K562 (cell line): ENCODE results near the gene PIP5KL1. TPM values are rescaled to one million over a fixed set of nuclear protein-coding genes. Genes with fewer than 3 reads are reported as not detected.

Experiments used
- ATAC-seq: fragments of 200-7000 bp; cut with Tn5 transposase; 3 replicates; pipeline ENCODE4 v1.9.1; 2020; ENCODE audit warnings: moderate library complexity
- BruUV-seq: library from RNA; stranded (reverse); fragments of 400-500 nt; replicated peaks from 2 replicates; lab custom pipeline; 2021; lab: Mats Ljungman, UMichigan
- CTCF ChIA-PET: fragments of 300-600 bp; formaldehyde crosslinking; extraction: SDS; loops from one replicate; lab custom pipeline; 2021; ENCODE audit warnings: low intra/inter-chr PET ratio; lab: Yijun Ruan, JAX
- POLR2A ChIA-PET: fragments of 300-600, 350-650 bp; sonication (Branson Sonifier 250); formaldehyde crosslinking; extraction: SDS; loops from one replicate; lab custom pipeline; 2021; ENCODE audit warnings: antibody characterized with exemption, inconsistent platforms; lab: Yijun Ruan, JAX
- DNase-seq, 4 experiments: peaks; one replicate each; pipeline versions ENCODE4 v3.0.0 to v3.0.0-alpha.2; 2011 to 2018; ENCODE audit warnings: low spot score in 3 of 4, mixed read lengths in 3 of 4; ENCODE audit errors: extremely low read depth in 1 of 4
- FAIRE-seq: peaks from 2 replicates; lab custom pipeline; 2011; peaks lifted over from hg19 to GRCh38; lab: Jason Lieb, UNC
- H2AFZ ChIP-seq: 2 replicates; pipeline ENCODE4 v1.6.0; 2011; ENCODE audit warnings: low read depth, low read length, control low read depth, inconsistent platforms
- H3K27ac ChIP-seq: fragments of 200-600 bp; 3 replicates; pipeline ENCODE4 v1.8.0; 2011; ENCODE audit warnings: low read depth, mild to moderate bottlenecking, control low read depth, inconsistent platforms, low read length, moderate library complexity, mixed read lengths; ENCODE audit errors: extremely low read depth
- H3K27me3 ChIP-seq, 2 experiments: fragments of 300-600 bp in 1 of 2; 2 replicates in 1 of 2; 3 replicates in 1 of 2; pipeline versions ENCODE4 v1.6.0 to v1.8.0; 2011; ENCODE audit warnings: inconsistent platforms in 2 of 2, low read length in 2 of 2, mild to moderate bottlenecking in 1 of 2, mixed read lengths in 1 of 2, moderate library complexity in 1 of 2; ENCODE audit not compliant: control insufficient read depth in 2 of 2, insufficient read depth in 2 of 2
- H3K36me3 ChIP-seq: fragments of 300-600 bp; 3 replicates; pipeline ENCODE4 v1.8.0; 2011; ENCODE audit warnings: mild to moderate bottlenecking, low read length, inconsistent platforms; ENCODE audit not compliant: control insufficient read depth, insufficient read depth
- H3K4me1 ChIP-seq, 2 experiments: fragments of 200-600 bp in 1 of 2; replicated peaks in 1 of 2; 2 replicates in 1 of 2; 3 replicates in 1 of 2; pipeline versions ENCODE4 v1.5.1 to v1.8.0; 2011; ENCODE audit warnings: inconsistent platforms in 2 of 2, low read length in 2 of 2, mild to moderate bottlenecking in 1 of 2, mixed read lengths in 1 of 2, moderate library complexity in 1 of 2; ENCODE audit not compliant: control insufficient read depth in 2 of 2, insufficient read depth in 2 of 2
- H3K4me2 ChIP-seq: 2 replicates; pipeline ENCODE4 v1.6.1; 2011; ENCODE audit warnings: low read length, control low read depth, inconsistent platforms, mixed read lengths; ENCODE audit not compliant: insufficient read depth
- H3K4me3 ChIP-seq: fragments of 200-600 bp; sonication (generic), shearing (Covaris generic); 2 replicates; pipeline ENCODE4 v1.5.1; 2016; ENCODE audit warnings: control low read depth, inconsistent platforms
- H3K79me2 ChIP-seq: fragments of 200-600 bp; 3 replicates; pipeline ENCODE4 v1.8.0; 2011; ENCODE audit warnings: low read length, inconsistent platforms; ENCODE audit not compliant: control insufficient read depth, insufficient read depth
- H3K9ac ChIP-seq, 2 experiments: 2 replicates each; pipeline versions ENCODE4 v1.6.0 to v1.6.1; 2011; ENCODE audit warnings: low read depth in 2 of 2, low read length in 2 of 2, control low read depth in 1 of 2, inconsistent platforms in 1 of 2, mild to moderate bottlenecking in 1 of 2, mixed read lengths in 1 of 2; ENCODE audit not compliant: insufficient read depth in 1 of 2
- H3K9me1 ChIP-seq: one replicate; pipeline ENCODE4 v1.6.0; 2011; ENCODE audit warnings: inconsistent platforms, mild to moderate bottlenecking, low read length, moderate library complexity; ENCODE audit not compliant: control insufficient read depth, insufficient read depth
- H3K9me3 ChIP-seq: replicated peaks from 2 replicates; pipeline ENCODE4 v1.5.1; 2011; ENCODE audit warnings: low read depth, low read length, inconsistent platforms; ENCODE audit not compliant: control insufficient read depth, insufficient read depth
- H4K20me1 ChIP-seq: replicated peaks from 2 replicates; pipeline ENCODE4 v1.6.1; 2011; ENCODE audit warnings: low read length, inconsistent platforms, mixed read lengths; ENCODE audit not compliant: control insufficient read depth, insufficient read depth
- BCL6 ChIP-seq: fragments of 250-450 bp; sonication (Bioruptor Pico); IDR thresholded peaks from 2 replicates; pipeline ENCODE4 v1.4.0; 2020
- ELF2 ChIP-seq: fragments of 250-450 bp; sonication (Bioruptor Pico); IDR thresholded peaks from 2 replicates; pipeline ENCODE4 v1.5.0; 2021; ENCODE audit warnings: mild to moderate bottlenecking
- EP300 ChIP-seq: IDR thresholded peaks from 2 replicates; pipeline ENCODE4 v1.6.1; 2012; ENCODE audit warnings: low read length, improper control_type of control experiment
- ESRRA ChIP-seq: fragments of 450-650 bp; IDR thresholded peaks from 2 replicates; pipeline ENCODE4 v1.6.1; 2014; ENCODE audit warnings: low read depth, mild to moderate bottlenecking, moderate library complexity, borderline replicate concordance
- FIP1L1 ChIP-seq: fragments of 200-400 bp; formaldehyde crosslinking; IDR thresholded peaks from 2 replicates; pipeline ENCODE4 v1.6.1; 2018; ENCODE audit warnings: mild to moderate bottlenecking, low read depth, low read length; ENCODE audit not compliant: poor library complexity, severe bottlenecking
- FOXM1 ChIP-seq, 2 experiments: fragments of 450-650 bp in 1 of 2; sonication (generic) in 1 of 2; formaldehyde crosslinking in 1 of 2; IDR thresholded peaks; 2 replicates each; pipeline versions ENCODE4 v1.6.1 to v1.9.0; 2017 to 2022; ENCODE audit warnings: low read depth in 2 of 2, mild to moderate bottlenecking in 2 of 2, missing genetic modification reagents in 1 of 2, moderate library complexity in 1 of 2
- HNRNPH1 ChIP-seq: fragments of 200-400 bp; formaldehyde crosslinking; optimal IDR thresholded peaks from 2 replicates; pipeline ENCODE3; 2017; ENCODE audit warnings: low read depth, mild to moderate bottlenecking, low read length, moderate library complexity
- MCM3 ChIP-seq: fragments of 450-650 bp; IDR thresholded peaks from 2 replicates; pipeline ENCODE4 v1.6.1; 2016
- MTA1 ChIP-seq: fragments of 450-650 bp; IDR thresholded peaks from 2 replicates; pipeline ENCODE4 v1.6.1; 2017; ENCODE audit warnings: borderline replicate concordance
- NCOA4 ChIP-seq: fragments of 450-650 bp; IDR thresholded peaks from 2 replicates; pipeline ENCODE4 v1.6.1; 2018; ENCODE audit warnings: mild to moderate bottlenecking; ENCODE audit not compliant: partially characterized antibody
- NR3C1 ChIP-seq: sonication (generic); formaldehyde crosslinking; IDR thresholded peaks from 2 replicates; pipeline ENCODE4 v1.8.1; 2022; ENCODE audit warnings: missing genetic modification reagents
- TEAD2 ChIP-seq: fragments of 450-650 bp; IDR thresholded peaks from 2 replicates; pipeline ENCODE4 v1.6.1; 2016; ENCODE audit warnings: missing genetic modification characterization, control low read depth, missing compliant biosample characterization
- TEAD4 ChIP-seq, 2 experiments: sonication (generic) in 1 of 2; formaldehyde crosslinking in 1 of 2; IDR thresholded peaks; 2 replicates each; pipeline versions ENCODE4 v1.6.1 to v1.8.0; 2012 to 2022; ENCODE audit warnings: borderline replicate concordance in 1 of 2, inconsistent platforms in 1 of 2, low read length in 1 of 2, mild to moderate bottlenecking in 1 of 2, missing genetic modification reagents in 1 of 2
- TFAM ChIP-seq: fragments of 250-450 bp; sonication (Bioruptor Pico); conservative IDR thresholded peaks from 2 replicates; pipeline ENCODE4 v1.5.0; 2021; ENCODE audit warnings: mild to moderate bottlenecking, moderate library complexity
- ZNF12 ChIP-seq: sonication (generic); formaldehyde crosslinking; IDR thresholded peaks from 2 replicates; pipeline ENCODE4 v1.4.0; 2020; ENCODE audit warnings: mild to moderate bottlenecking, missing genetic modification reagents
- WGBS: fragments of 100-300 bp; shearing (Covaris generic); methylation state at CpG from one replicate; pipeline ENCODE4 v1.1.6; 2016; ENCODE audit warnings: low coverage, mixed read lengths; ENCODE audit not compliant: insufficient coverage; ENCODE audit errors: missing lambda C conversion rate; 5-methylcytosine and 5-hydroxymethylcytosine counted together
- in situ Hi-C: fragments of 300-500 bp; cut with MboI; formaldehyde crosslinking; loops from 4 replicates; pipeline ENCODE4 v1.15.0; 2018; ENCODE audit warnings: inconsistent platforms, mixed read lengths
- intact Hi-C: fragments of 100-400 bp; cut with micrococcal nuclease; formaldehyde crosslinking; loops from 2 replicates; pipeline ENCODE4 v1.14.2; 2022
- polyA plus RNA-seq, 8 experiments: library from polyadenylated mRNA; depleted of rRNA in 4 of 8; stranded (reverse) in 5 of 8; unstranded in 3 of 8; fragments of >200 nt; fragmentation: Nextera tagmentation in 2 of 8; fragmentation: Illumina TruSeq in 1 of 8; extraction: Ambion mirVana in 2 of 8; extraction: Trizol in 1 of 8; gene quantifications; 2 replicates each; pipeline versions ENCODE4 v1.2.1 to v1.2.3, GENCODE V29; 2011 to 2014; ENCODE audit warnings: inconsistent platforms in 1 of 8, missing spikeins in 1 of 8
- total RNA-seq, 7 experiments: library from RNA; depleted of rRNA in 6 of 7; stranded (reverse); fragments of >200 nt in 6 of 7; fragmentation: Illumina TruSeq in 2 of 7; extraction: Trizol in 2 of 7; gene quantifications; 2 replicates each; pipeline versions ENCODE4 v1.2.1 to v1.2.3, GENCODE V29; 2011 to 2021; ENCODE audit warnings: low replicate concordance in 1 of 7
- TF ChIP-seq, protein P1 (sequence below): sonication (generic); formaldehyde crosslinking; IDR thresholded peaks from 2 replicates; pipeline ENCODE4 v1.8.0; 2022; ENCODE audit warnings: mild to moderate bottlenecking, missing genetic modification reagents
- TF ChIP-seq, protein P2 (sequence below): fragments of 150-350 bp; conservative IDR thresholded peaks from 2 replicates; pipeline ENCODE4 v1.6.1; 2014; ENCODE audit warnings: low read length

The PIP5KL1 gene
- total and polyA plus RNA-seq, 9 of the 15 experiments (the other 6 are each of a cell fraction or from before 2014, with no cell fraction given) = 0.18 to 4.8 (median 1.2) TPM

DNA sequence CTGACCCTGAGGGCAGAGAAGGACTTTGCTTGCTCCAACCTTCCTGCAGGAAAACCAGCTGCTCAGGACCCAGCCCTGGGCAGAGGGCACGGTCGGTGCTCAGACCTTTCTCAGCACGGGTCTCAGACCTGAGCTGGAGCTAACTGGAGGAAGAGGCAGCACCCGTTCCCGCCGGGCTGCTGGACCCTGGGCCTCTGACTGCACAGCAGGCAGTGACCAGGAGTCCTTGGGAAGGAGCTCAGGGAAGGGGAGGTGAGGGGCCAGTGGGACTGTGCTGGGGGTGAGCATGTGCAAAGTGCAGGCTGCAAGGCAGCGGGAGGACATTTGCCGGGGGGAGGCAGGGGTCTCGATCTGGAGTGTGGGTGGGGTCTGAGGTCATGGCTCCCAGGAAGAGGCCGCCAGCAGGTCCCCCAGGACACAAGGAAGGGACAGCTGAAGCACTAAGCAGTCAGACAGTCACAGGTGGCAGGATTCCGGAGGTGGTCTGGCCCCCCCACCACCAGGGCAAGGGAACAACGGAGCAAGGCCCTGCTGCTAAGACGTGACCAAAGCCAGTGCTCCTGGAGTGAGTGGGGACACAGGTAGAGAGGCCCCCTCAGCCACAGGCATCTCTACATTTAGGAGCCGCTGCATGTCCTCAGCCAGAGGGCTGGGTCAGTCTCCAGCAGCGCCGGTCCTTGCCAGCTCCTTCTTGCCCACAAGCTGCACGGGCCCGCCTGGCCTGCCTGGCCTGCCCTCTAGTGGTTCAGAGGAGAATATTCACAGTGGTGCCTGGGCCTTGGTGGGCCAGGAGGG is 11.8 kb upstream of the PIP5KL1 start:
- peak; percentile 32 for FAIRE-seq
- H3K36me3 ChIP-seq = peaks cover 26% of the 10 kb centered on the region; the same call in 2 of the 3 replicates
- no peak overlapping the region for H3K27ac ChIP-seq
- no peak overlapping the region for H3K4me3 ChIP-seq
- H3K9me1 ChIP-seq = peaks cover 6% of the 10 kb centered on the region
- 0 out of 2 replicates have a peak overlapping the region, but pooled peaks have one; percentile 30 for H2AFZ ChIP-seq
- peaks cover 46 to 74% of the 10 kb centered on the region in 2 experiments for H3K4me1 ChIP-seq
- POLR2A ChIA-PET = interaction anchor here (0.6 to 2.1 kb wide), 6 partner anchors 10 to 195 kb away, joined by 3 to 10 read pairs (median 4); partner anchors contain the start of gene NAIF1
- H3K9me3 ChIP-seq = no peaks in the 10 kb centered on the region
- ATAC-seq = peak; percentile 68
- peak overlapping the region in 1 of 2 experiments; percentile 85; a peak in 3 of 4 replicates for H3K9ac ChIP-seq
- H3K79me2 ChIP-seq = peaks cover 7% of the 10 kb centered on the region
- BruUV-seq = no TSS peak
- 57% methylated on average over 14 of the region's 18 CpGs for WGBS
- in situ Hi-C loops = no loop called here
- no peaks in the 10 kb centered on the region for H3K27me3 ChIP-seq
- 0 out of 2 replicates have a peak, but pooled peaks cover 6% of the 10 kb centered on the region for H4K20me1 ChIP-seq
- CTCF ChIA-PET = interaction anchor here (0.6 to 3.9 kb wide), 3 partner anchors 93 to 180 kb away, joined by 3 to 57 read pairs (median 36); no protein-coding TSS in a partner anchor
- DNase-seq = peak; percentile 67 to 78 (median 68)
- intact Hi-C loops = loop anchor here (1.0 kb wide), 2 partner anchors 93 to 175 kb away; no protein-coding TSS in a partner anchor
- H3K4me2 ChIP-seq = no peak overlapping the region
- TF ChIP-seq ELF2 (no peak), FIP1L1 (no peak), ESRRA (no peak), TEAD4 (IDR thresholded peaks at IDR 0.05; ENCODE audit: low read length) (no peak), TEAD4 (CRISPR knock-in tag; IDR thresholded peaks at IDR 0.05; ENCODE audit: borderline replicate concordance) (no peak), NR3C1 (CRISPR knock-in tag) (0 out of 2 replicates have a peak, but pooled peaks have one; percentile 19), FOXM1 (IDR thresholded peaks at IDR 0.05; ENCODE audit: low read depth) (no peak), FOXM1 (CRISPR knock-in tag; IDR thresholded peaks at IDR 0.05; ENCODE audit: low read depth) (no peak), HNRNPH1 (no peak), TEAD2 (tag) (no peak), ZNF12 (no peak), TFAM (CRISPR knock-in tag) (no peak), NCOA4 (no peak), MTA1 (0 out of 2 replicates have a peak, but pooled peaks have one; percentile 37), BCL6 (no peak), EP300 (no peak), MCM3 (no peak)
- TF ChIP-seq, protein P1, sequence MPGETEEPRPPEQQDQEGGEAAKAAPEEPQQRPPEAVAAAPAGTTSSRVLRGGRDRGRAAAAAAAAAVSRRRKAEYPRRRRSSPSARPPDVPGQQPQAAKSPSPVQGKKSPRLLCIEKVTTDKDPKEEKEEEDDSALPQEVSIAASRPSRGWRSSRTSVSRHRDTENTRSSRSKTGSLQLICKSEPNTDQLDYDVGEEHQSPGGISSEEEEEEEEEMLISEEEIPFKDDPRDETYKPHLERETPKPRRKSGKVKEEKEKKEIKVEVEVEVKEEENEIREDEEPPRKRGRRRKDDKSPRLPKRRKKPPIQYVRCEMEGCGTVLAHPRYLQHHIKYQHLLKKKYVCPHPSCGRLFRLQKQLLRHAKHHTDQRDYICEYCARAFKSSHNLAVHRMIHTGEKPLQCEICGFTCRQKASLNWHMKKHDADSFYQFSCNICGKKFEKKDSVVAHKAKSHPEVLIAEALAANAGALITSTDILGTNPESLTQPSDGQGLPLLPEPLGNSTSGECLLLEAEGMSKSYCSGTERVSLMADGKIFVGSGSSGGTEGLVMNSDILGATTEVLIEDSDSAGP (CRISPR knock-in tag) = no peak
- TF ChIP-seq, protein P2, sequence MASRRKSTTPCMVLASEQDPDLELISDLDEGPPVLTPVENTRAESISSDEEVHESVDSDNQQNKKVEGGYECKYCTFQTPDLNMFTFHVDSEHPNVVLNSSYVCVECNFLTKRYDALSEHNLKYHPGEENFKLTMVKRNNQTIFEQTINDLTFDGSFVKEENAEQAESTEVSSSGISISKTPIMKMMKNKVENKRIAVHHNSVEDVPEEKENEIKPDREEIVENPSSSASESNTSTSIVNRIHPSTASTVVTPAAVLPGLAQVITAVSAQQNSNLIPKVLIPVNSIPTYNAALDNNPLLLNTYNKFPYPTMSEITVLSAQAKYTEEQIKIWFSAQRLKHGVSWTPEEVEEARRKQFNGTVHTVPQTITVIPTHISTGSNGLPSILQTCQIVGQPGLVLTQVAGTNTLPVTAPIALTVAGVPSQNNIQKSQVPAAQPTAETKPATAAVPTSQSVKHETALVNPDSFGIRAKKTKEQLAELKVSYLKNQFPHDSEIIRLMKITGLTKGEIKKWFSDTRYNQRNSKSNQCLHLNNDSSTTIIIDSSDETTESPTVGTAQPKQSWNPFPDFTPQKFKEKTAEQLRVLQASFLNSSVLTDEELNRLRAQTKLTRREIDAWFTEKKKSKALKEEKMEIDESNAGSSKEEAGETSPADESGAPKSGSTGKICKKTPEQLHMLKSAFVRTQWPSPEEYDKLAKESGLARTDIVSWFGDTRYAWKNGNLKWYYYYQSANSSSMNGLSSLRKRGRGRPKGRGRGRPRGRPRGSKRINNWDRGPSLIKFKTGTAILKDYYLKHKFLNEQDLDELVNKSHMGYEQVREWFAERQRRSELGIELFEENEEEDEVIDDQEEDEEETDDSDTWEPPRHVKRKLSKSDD = no peak
